IPS-15b (cell line): ENCODE data around the gene GINS3.

ENCODE experiments used
- H3K27me3 ChIP-seq: one replicate; pipeline ENCODE4 v1.6.1; 2013; ENCODE audit warnings: low read length; ENCODE audit not compliant: control insufficient read depth, insufficient read depth
- H3K36me3 ChIP-seq: one replicate; pipeline ENCODE4 v1.6.1; 2013; ENCODE audit warnings: low read length; ENCODE audit not compliant: control insufficient read depth, insufficient read depth
- H3K4me1 ChIP-seq: one replicate; pipeline ENCODE4 v1.6.1; 2013; ENCODE audit warnings: mild to moderate bottlenecking, low read length; ENCODE audit not compliant: control insufficient read depth, insufficient read depth
- H3K4me3 ChIP-seq: one replicate; pipeline ENCODE4 v1.5.1; 2013; ENCODE audit warnings: low read depth, low read length
- H3K9ac ChIP-seq: one replicate; pipeline ENCODE4 v1.6.1; 2013; ENCODE audit warnings: low read depth, mild to moderate bottlenecking, low read length
- H3K9me3 ChIP-seq: one replicate; pipeline ENCODE4 v1.6.1; 2013; ENCODE audit warnings: mild to moderate bottlenecking, low read length; ENCODE audit not compliant: control insufficient read depth, insufficient read depth

The GINS3 gene

DNA sequence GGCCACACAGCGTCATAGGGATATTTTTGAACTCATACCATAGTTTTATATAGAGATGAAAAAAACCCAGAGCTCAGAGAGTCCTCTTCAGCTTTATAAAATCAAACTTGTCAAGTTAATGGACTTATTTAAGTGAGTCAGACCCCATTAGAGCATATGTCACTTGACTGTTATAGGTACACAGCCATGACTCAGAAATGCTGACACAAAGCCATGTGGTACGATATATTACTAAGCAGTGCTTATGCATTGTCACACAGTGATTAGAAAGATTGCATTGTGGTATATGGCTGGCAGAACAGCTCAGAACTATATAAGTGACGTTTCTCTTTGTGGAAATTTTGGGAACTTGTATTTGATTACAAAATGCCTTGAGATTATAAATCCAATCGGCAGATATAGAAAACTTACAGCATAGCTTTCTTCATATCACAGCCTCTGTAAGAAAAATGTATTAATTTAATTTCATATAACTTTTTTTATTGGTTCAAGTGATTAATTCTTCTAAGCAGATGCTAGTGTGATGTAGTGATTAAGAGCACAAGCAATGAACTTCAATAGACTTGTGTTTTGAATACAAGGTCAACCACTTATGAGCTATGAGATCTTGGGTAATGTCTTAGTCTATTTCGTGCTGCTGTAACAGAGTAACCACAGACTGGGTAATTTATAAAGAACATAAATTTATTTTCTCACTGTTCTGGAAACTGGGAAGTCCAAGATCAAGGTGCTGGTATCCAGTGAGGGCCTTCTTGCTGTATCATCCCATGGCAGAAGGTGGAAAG, 25.8 kb upstream of the GINS3 start:
- no peaks in the 10 kb centered on the region for H3K4me1 ChIP-seq
- no peak overlapping the region for H3K9ac ChIP-seq
- H3K36me3 ChIP-seq, result peaks cover under 1% of the 10 kb centered on the region
- H3K27me3 ChIP-seq, result peaks cover 24% of the 10 kb centered on the region
- no peak overlapping the region for H3K4me3 ChIP-seq
- H3K9me3 ChIP-seq, result no peaks in the 10 kb centered on the region

DNA sequence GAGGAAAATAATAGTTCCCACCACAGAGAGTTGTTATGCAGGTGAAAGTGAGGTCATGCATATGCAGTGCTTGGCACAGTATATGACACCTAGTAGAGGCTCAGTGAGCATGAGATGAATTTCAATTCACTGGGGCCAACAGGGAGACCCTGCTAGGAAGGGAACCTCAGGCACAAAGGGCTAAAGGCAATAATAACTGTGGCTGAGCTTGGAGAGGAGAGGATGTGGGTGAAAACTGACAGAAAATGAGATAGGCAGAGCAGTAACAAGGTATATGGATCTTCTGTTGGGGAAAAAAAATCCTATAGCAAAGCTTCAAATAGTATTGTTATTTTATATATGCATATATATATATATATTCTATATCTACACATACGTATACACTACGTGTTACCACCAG, 25.0 kb upstream of the GINS3 start:
- H3K4me1 ChIP-seq, result no peaks in the 10 kb centered on the region
- no peak overlapping the region for H3K9ac ChIP-seq
- no peaks in the 10 kb centered on the region for H3K9me3 ChIP-seq
- H3K27me3 ChIP-seq, result peaks cover 16% of the 10 kb centered on the region
- H3K36me3 ChIP-seq, result no peaks in the 10 kb centered on the region
- H3K4me3 ChIP-seq, result no peak overlapping the region

DNA sequence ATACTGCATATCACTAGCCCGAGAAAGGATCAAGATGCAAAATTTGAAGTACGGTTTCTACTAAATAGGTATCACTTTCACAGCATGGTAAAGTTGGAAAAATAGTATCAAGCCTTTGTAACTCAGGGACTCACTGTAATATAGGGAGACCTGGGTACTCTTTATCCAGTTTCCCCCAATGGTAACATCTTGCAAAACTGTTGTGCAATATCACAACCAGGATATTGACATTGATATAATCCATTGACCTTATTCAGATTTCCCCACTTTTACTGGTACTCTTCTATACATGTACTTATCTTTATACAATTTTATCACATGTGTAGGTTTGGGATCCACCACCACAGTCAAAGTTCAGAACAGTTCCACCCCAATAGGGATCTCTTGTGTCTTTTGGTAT, 20.4 kb upstream of the GINS3 start:
- Histone ChIP-seq H3K27me3 (peaks cover 7% of the 10 kb centered on the region), H3K4me1 (no peaks in the 10 kb centered on the region), H3K36me3 (no peaks in the 10 kb centered on the region), H3K9me3 (no peaks in the 10 kb centered on the region), H3K4me3 (no peak overlapping the region), H3K9ac (no peak overlapping the region)

DNA sequence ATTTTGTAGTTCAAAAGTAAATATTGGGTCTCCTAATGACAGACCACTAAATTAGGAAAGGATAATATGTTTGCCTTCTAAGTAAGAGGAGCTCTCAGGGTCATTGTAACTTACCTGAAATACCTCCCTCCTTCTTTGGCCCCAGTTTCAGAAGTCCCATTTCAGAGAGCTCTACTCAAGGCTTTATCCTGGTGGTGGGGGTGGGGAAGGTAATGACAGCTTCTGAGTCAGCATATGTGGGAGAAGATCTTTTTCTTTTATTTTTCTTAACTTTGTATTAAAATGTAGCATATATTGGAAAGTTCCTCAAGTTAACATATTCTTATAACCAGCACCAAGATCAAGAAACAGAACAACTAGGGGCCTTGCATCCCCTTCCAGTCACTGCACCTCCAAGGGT, 16.9 kb upstream of the GINS3 start:
- no peaks in the 10 kb centered on the region for H3K9me3 ChIP-seq
- H3K27me3 ChIP-seq, result peaks cover 2% of the 10 kb centered on the region
- H3K36me3 ChIP-seq, result no peaks in the 10 kb centered on the region
- H3K9ac ChIP-seq, result no peak overlapping the region
- no peak overlapping the region for H3K4me3 ChIP-seq
- no peaks in the 10 kb centered on the region for H3K4me1 ChIP-seq

DNA sequence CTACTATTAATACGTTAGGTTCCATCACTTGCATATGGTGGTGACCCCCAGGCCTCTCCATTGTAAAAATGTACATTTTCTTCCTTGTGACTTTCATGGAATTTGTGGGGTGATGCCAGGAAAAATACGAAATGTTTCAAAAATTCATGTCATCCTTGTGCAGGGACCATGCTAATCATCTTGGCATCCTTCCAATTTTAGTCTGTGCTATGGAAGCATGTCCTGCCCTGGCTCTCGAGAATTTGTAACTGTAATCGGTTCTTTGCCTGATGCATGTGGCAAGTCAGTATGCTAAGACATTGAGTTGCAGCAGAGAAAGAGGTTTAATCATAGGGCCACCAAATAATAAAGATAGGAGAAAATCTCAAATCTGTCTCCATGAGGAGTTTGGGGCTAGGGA, 14.3 kb upstream of the GINS3 start:
- H3K27me3 ChIP-seq, result peaks cover 2% of the 10 kb centered on the region
- no peaks in the 10 kb centered on the region for H3K9me3 ChIP-seq
- H3K4me3 ChIP-seq, result no peak overlapping the region
- no peaks in the 10 kb centered on the region for H3K36me3 ChIP-seq
- no peak overlapping the region for H3K9ac ChIP-seq
- H3K4me1 ChIP-seq, result no peaks in the 10 kb centered on the region

DNA sequence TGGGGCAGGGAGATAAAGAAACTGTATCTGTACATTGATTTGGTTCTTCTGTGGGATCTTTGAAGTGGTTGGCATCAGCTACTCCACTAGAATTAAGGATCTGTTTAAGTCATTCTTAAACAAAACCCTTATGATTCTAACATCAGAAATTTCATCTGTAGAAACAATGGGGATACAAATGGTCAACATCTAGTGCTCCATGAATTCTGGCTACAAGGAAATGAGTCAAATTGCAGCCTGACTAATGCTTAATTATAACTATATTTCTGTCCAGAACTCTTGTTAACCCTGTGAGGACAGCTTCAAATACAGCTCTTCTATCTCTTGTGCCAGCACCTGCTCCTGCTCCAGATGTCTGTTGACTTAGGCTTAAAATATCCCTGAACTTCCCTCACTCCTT, 13.9 kb upstream of the GINS3 start:
- Histone ChIP-seq H3K9me3 (no peaks in the 10 kb centered on the region), H3K4me3 (no peak overlapping the region), H3K27me3 (peaks cover under 1% of the 10 kb centered on the region), H3K9ac (no peak overlapping the region), H3K36me3 (no peaks in the 10 kb centered on the region), H3K4me1 (no peaks in the 10 kb centered on the region)

DNA sequence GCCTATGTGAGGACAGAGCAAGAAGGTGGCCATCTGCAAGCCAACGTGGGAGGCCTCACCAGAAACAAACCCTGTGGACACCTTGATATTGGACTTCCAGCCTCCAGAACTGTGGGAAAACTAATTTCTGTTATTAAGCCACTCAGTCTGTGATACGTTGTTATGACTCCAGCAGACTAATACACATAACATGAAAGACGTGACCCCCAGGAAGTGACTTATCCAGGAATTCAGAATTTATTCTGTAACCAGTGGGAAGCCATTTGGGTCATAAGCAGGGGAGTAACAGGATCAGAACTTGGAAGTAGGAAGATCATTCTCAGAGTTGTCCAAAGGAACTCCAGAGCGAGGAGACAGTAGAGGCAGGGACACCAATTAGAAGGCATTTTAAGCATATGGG, 12.5 kb upstream of the GINS3 start:
- no peaks in the 10 kb centered on the region for H3K9me3 ChIP-seq
- no peak overlapping the region for H3K9ac ChIP-seq
- H3K4me1 ChIP-seq, result no peaks in the 10 kb centered on the region
- H3K4me3 ChIP-seq, result no peak overlapping the region
- H3K36me3 ChIP-seq, result no peaks in the 10 kb centered on the region
- H3K27me3 ChIP-seq, result no peaks in the 10 kb centered on the region

DNA sequence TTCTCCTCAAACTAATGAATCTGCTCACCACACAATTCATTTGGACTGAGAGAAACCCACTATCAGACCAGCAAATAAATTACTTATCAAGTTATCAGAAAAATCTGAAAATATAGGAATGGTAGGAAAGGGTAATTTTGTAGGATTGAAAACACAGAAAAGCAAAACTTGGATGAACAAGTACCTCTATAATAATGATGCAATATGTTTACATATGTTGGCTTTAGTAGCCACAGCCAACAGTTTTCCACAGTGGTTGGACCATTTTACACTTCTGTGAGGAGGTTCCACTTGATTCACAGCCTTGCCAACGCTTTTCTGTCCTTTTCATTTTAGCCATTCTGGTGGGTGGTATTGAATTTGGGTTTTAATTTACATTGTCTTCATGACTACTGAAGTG, 10.6 kb upstream of the GINS3 start:
- Histone ChIP-seq H3K9me3 (no peaks in the 10 kb centered on the region), H3K27me3 (no peaks in the 10 kb centered on the region), H3K4me3 (no peak overlapping the region), H3K9ac (no peak overlapping the region), H3K4me1 (no peaks in the 10 kb centered on the region), H3K36me3 (no peaks in the 10 kb centered on the region)

DNA sequence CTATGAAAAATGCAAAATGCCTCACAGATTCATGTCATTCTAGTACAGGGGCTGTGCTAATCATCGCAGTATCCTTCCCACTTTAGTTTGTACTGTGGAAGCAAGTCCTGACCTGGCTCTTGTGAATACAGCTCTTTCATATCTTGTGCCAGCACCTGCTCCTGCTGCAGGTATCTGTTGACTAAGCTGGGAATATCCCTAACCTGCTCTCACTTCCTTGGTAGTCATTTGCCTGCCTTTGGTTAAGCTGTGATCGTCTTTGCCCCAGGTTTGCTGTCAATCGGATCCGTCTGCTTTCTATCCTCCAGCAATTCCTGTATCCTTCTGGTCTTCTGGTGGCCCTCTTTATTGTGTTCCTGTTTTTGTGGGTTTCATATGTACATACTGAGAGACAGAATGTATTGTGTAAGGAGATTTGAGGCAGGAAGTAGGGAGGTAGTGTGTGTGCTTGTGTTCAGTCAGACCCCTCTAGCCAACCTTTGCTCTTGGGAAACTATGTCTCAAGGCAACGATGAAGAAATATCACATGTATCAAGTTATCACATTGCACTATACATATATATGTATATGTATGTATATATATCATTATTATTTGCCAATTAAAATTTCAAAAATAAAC, 7.7 kb upstream of the GINS3 start:
- Histone ChIP-seq H3K36me3 (no peaks in the 10 kb centered on the region), H3K4me1 (no peaks in the 10 kb centered on the region), H3K27me3 (no peaks in the 10 kb centered on the region), H3K9ac (no peak overlapping the region), H3K4me3 (no peak overlapping the region), H3K9me3 (no peaks in the 10 kb centered on the region)

DNA sequence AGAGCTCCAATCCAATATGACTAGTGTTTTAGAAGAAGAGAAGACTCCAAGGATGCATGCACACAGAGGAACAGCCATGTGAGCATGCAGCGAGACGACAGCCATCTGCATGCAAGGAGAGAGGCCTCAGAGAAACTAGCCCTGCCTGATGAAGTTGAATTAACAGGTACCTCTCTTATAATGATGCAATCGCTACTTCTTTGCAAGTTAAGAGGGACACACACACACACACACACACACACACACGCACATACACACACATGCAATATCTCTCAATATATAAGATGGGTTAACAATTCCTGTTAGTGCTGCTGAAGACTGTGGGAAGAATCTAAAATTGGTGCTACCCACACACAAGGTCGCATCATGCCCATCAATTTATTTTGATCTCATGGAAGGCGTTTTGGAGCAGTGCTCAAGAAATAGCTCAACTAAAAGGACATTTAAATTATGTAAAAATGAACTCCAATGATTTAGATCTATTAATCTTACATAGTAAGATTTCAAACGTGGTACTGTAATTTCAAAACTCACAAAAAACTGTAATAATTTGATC, 7.0 kb upstream of the GINS3 start:
- Histone ChIP-seq H3K4me3 (no peak overlapping the region), H3K27me3 (peaks cover 6% of the 10 kb centered on the region), H3K36me3 (no peaks in the 10 kb centered on the region), H3K9me3 (no peaks in the 10 kb centered on the region), H3K4me1 (no peaks in the 10 kb centered on the region), H3K9ac (no peak overlapping the region)

DNA sequence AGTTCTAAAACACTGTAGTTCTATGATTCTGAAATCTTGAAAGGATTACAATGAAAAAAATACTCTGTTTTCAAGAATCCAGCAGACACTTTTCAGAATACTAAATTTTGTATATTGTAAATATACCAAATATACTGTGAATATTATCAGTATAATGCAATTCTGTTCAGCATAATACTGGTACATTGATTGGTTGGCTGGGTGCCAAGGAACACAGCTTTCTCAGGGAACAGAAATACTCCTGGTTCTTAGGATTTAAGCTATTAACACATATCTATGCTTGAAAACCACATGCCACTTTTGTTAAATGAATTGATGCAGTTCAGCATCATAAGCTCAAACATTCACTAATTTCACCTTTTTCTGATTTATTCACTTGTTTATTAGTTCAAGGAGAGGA, 2.5 kb upstream of the GINS3 start:
- Histone ChIP-seq H3K4me1 (no peaks in the 10 kb centered on the region), H3K27me3 (peaks cover 21% of the 10 kb centered on the region), H3K36me3 (no peaks in the 10 kb centered on the region), H3K9ac (no peak overlapping the region), H3K9me3 (no peaks in the 10 kb centered on the region), H3K4me3 (no peak overlapping the region)

DNA sequence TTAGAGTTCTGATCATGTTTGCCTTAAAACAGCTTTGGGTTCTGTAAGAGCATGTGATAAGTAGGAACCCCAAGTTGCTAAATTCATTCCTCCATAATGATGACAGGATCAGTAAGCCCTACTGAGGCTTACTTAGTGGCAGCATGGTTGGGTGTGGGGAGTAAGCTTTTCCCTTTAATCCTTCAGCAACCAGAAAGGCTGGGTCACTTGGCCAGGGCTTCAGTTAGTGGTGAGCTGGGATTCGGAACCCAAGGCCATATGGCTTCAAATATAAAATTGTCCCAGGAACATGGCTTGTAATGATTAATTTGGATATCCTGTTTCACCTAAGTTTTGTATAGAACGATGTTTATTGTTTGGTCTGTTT, 850 bp downstream of the GINS3 start:
- H3K27me3 ChIP-seq, result peaks cover 21% of the 10 kb centered on the region
- H3K4me3 ChIP-seq, result peak overlapping the region; percentile 98
- no peaks in the 10 kb centered on the region for H3K4me1 ChIP-seq
- no peaks in the 10 kb centered on the region for H3K9me3 ChIP-seq
- H3K9ac ChIP-seq, result no peak overlapping the region
- no peaks in the 10 kb centered on the region for H3K36me3 ChIP-seq
